Thyroid gland (tissue), 4 donors: Measurements from ENCODE around the gene ZBTB5. TPM values are rescaled to one million over a fixed set of nuclear protein-coding genes. Genes with fewer than 3 reads are reported as not detected.
"Not testable (repeated sequence)": the region's sequence is repeated elsewhere in the genome, so short reads cannot be mapped to it uniquely, and the experiment has no call there.

Experiments
- DNase-seq, 2 donors: peaks; one replicate each; pipeline ENCODE4 v3.0.0-alpha.2; 2019
- H3K27ac ChIP-seq, 3 donors: fragments of 200-600 bp; sonication (generic); 1 replicate in 2 of 3; 2 replicates in 1 of 3; pipeline ENCODE4 v1.5.1; 2016 to 2019; ENCODE audit warnings: mild to moderate bottlenecking in 1 of 3, moderate library complexity in 1 of 3
- H3K27me3 ChIP-seq: fragments of 200-600 bp; sonication (generic); one replicate; pipeline ENCODE4 v1.5.1; 2019
- H3K36me3 ChIP-seq, 2 donors: fragments of 200-600 bp; sonication (generic); one replicate each; pipeline ENCODE4 v1.5.1; 2016 to 2019
- H3K4me1 ChIP-seq, 2 donors: fragments of 200-600 bp; sonication (generic); one replicate each; pipeline ENCODE4 v1.5.1; 2017 to 2019
- H3K4me3 ChIP-seq, 3 donors: fragments of 200-600 bp; sonication (generic); replicated peaks in 1 of 3; 1 replicate in 2 of 3; 2 replicates in 1 of 3; pipeline ENCODE4 v1.5.1; 2016; ENCODE audit warnings: mild to moderate bottlenecking in 1 of 3
- H3K9me3 ChIP-seq: fragments of 200-600 bp; sonication (generic); one replicate; pipeline ENCODE4 v1.5.1; 2017
- CTCF ChIP-seq, 6 experiments: fragments of 200-600 bp in 3 of 6; fragments of 450-650 bp in 3 of 6; sonication (generic) in 3 of 6; IDR thresholded peaks; one replicate each; pipeline ENCODE4 v1.5.1; 2016 to 2019; ENCODE audit warnings: antibody characterized with exemption in 6 of 6, mild to moderate bottlenecking in 2 of 6, inconsistent platforms in 1 of 6, moderate library complexity in 1 of 6
- POLR2A ChIP-seq, 2 donors: fragments of 450-650 bp; IDR thresholded peaks; one replicate each; pipeline ENCODE4 v1.6.1; 2017; ENCODE audit warnings: antibody characterized with exemption in 2 of 2, mild to moderate bottlenecking in 2 of 2, moderate library complexity in 1 of 2
- WGBS, 2 donors: methylation state at CpG; one replicate each; pipeline ENCODE4 v1.1.5; 2017; 5-methylcytosine and 5-hydroxymethylcytosine counted together
- intact Hi-C: fragments of 100-400 bp; cut with DNase I; formaldehyde crosslinking; loops from one replicate; pipeline ENCODE4 v1.15.1; 2023
- total RNA-seq, 4 donors: library from RNA; depleted of rRNA; stranded (reverse); fragments of >200 nt; gene quantifications; one replicate each; pipeline ENCODE4 v1.2.3, GENCODE V29; 2016

Gene ZBTB5
- 10 to 100 TPM; 19.2 to 26.8 (median 22.3) TPM for total RNA-seq

- 0 to 1% methylated on average over 28 to 32 of the region's 52 CpGs for WGBS, 2 donors
- no peaks in the 10 kb centered on the region for H3K9me3 ChIP-seq
- H3K4me3 ChIP-seq, result peak within 1 kb of the TSS; percentile 67 to 97 (median 75)
- peaks cover 20 to 24% of the 10 kb centered on the region in 2 donors for H3K4me1 ChIP-seq
- peak within 1 kb of the TSS; percentile 87 to 98 (median 98) for H3K27ac ChIP-seq
- intact Hi-C loops, result no loop called here
- peak; percentile 100 for DNase-seq
- peak; percentile 73 to 88 for TF ChIP-seq POLR2A (IDR thresholded peaks at IDR 0.05)
- no peak for TF ChIP-seq CTCF (IDR thresholded peaks at IDR 0.05)
- no peaks in the 10 kb centered on the region for H3K27me3 ChIP-seq
- no peaks in the 10 kb centered on the region for H3K36me3 ChIP-seq
These were observed at the start of gene ZBTB5 for GRCh38 chr9:37465249-37466036. Gene ZBTB5 (minus strand): TSS chr9:37465450. CDS start chr9:37442551, 22,899 bp downstream.

- peaks cover 4 to 12% of the 10 kb centered on the region in 2 donors for H3K36me3 ChIP-seq
- WGBS, 2 donors, result 92 to 95% methylated on average over 7 of the region's 7 CpGs
- H3K27me3 ChIP-seq, result no peaks in the 10 kb centered on the region
- no peak overlapping the region for H3K4me3 ChIP-seq
- H3K27ac ChIP-seq, result no peak overlapping the region
- no peak for TF ChIP-seq CTCF (IDR thresholded peaks at IDR 0.05)
- TF ChIP-seq POLR2A (IDR thresholded peaks at IDR 0.05), result no peak
- no peaks in the 10 kb centered on the region for H3K4me1 ChIP-seq
- H3K9me3 ChIP-seq, result no peaks in the 10 kb centered on the region
- intact Hi-C loops, result no loop called here
- DNase-seq, result no peak
These were observed 49.7 kb upstream of the ZBTB5 start for GRCh38 chr9:37514999-37515398.

- 96 to 97% methylated on average over 10 of the region's 10 CpGs for WGBS, 2 donors
- intact Hi-C loops, H3K27me3 ChIP-seq, H3K4me3 ChIP-seq, H3K27ac ChIP-seq, DNase-seq, H3K9me3 ChIP-seq, H3K4me1 ChIP-seq: not testable (repeated sequence)
- H3K36me3 ChIP-seq, result peaks cover 4 to 12% of the 10 kb centered on the region in 2 donors
These were observed 49.2 kb upstream of the ZBTB5 start for GRCh38 chr9:37514415-37514814.

- Histone ChIP-seq H3K27ac (no peak overlapping the region), H3K9me3 (no peaks in the 10 kb centered on the region), H3K36me3 (peaks cover 4 to 12% of the 10 kb centered on the region in 2 donors), H3K4me3 (no peak overlapping the region), H3K4me1 (no peaks in the 10 kb centered on the region), H3K27me3 (no peaks in the 10 kb centered on the region)
- DNase-seq, result no peak
- WGBS, 2 donors, result 80 to 84% methylated on average over 12 of the region's 12 CpGs
- TF ChIP-seq POLR2A (IDR thresholded peaks at IDR 0.05) (no peak), CTCF (IDR thresholded peaks at IDR 0.05) (no peak)
- intact Hi-C loops, result no loop called here
These were observed 47.2 kb upstream of the ZBTB5 start for GRCh38 chr9:37512437-37512836.

GRCh38 chr9:37511016-37512010 lies 46.1 kb upstream of the ZBTB5 start:
- TF ChIP-seq POLR2A (IDR thresholded peaks at IDR 0.05), result no peak
- TF ChIP-seq CTCF (IDR thresholded peaks at IDR 0.05), result peak in 1 of 6 experiments; percentile 30
- H3K36me3 ChIP-seq, result peaks cover 4 to 12% of the 10 kb centered on the region in 2 donors
- 81 to 82% methylated on average over 15 of the region's 15 CpGs for WGBS, 2 donors
- no peak overlapping the region for H3K27ac ChIP-seq
- DNase-seq, result peak; percentile 26 to 42
- no peaks in the 10 kb centered on the region for H3K27me3 ChIP-seq
- H3K4me1 ChIP-seq, result no peaks in the 10 kb centered on the region
- no peak overlapping the region for H3K4me3 ChIP-seq
- H3K9me3 ChIP-seq, result no peaks in the 10 kb centered on the region
- intact Hi-C loops, result no loop called here

GRCh38 chr9:37510053-37510452 lies 44.8 kb upstream of the ZBTB5 start:
- H3K4me3 ChIP-seq, DNase-seq, H3K9me3 ChIP-seq, H3K36me3 ChIP-seq, H3K27ac ChIP-seq, H3K4me1 ChIP-seq, H3K27me3 ChIP-seq, intact Hi-C loops: not testable (repeated sequence)
- WGBS, 2 donors, result 84% methylated on average over 5 of the region's 5 CpGs
